Endothelial cell of umbilical vein (primary cell): ENCODE measurements around the gene MAP3K4. TPM values are rescaled to one million over a fixed set of nuclear protein-coding genes. Genes with fewer than 3 reads are reported as not detected.

Source experiments
- BruUV-seq: library from RNA; stranded (reverse); fragments of 400-500 nt; replicated peaks from 2 replicates; lab custom pipeline; 2021; lab: Mats Ljungman, UMichigan
- CTCF ChIA-PET: fragments of 300-600, 350-600 bp; sonication (Branson Sonifier 250); formaldehyde crosslinking; loops from one replicate; lab custom pipeline; 2021; ENCODE audit warnings: antibody characterized with exemption, inconsistent platforms; lab: Charles Lee
- POLR2A ChIA-PET: fragments of 300-600, 350-600 bp; sonication (Branson Sonifier 250); formaldehyde crosslinking; loops from one replicate; lab custom pipeline; 2021; ENCODE audit warnings: antibody characterized with exemption, inconsistent platforms; lab: Charles Lee
- DNase-seq: peaks from one replicate; pipeline ENCODE4 v3.0.0-alpha.2; 2011; ENCODE audit warnings: low read depth, low spot score
- FAIRE-seq: peaks from 2 replicates; lab custom pipeline; 2011; peaks lifted over from hg19 to GRCh38; lab: Jason Lieb, UNC
- H2AFZ ChIP-seq: 2 replicates; pipeline ENCODE4 v1.6.0; 2012; ENCODE audit warnings: low read depth, low read length, control low read depth, inconsistent platforms
- H3K27ac ChIP-seq: 2 replicates; pipeline ENCODE4 v1.5.1; 2011; ENCODE audit warnings: low read depth, mild to moderate bottlenecking, control low read depth, low read length, moderate library complexity; ENCODE audit not compliant: insufficient read depth
- H3K27me3 ChIP-seq, 2 experiments: 2 replicates each; pipeline versions ENCODE4 v1.6.0 to v1.6.1; 2011; ENCODE audit warnings: low read length in 2 of 2, mixed read lengths in 1 of 2; ENCODE audit not compliant: control insufficient read depth in 2 of 2, insufficient read depth in 2 of 2
- H3K36me3 ChIP-seq, 2 experiments: 2 replicates in 1 of 2; 3 replicates in 1 of 2; pipeline ENCODE4 v1.5.1; 2011; ENCODE audit warnings: low read length in 2 of 2, mild to moderate bottlenecking in 1 of 2, moderate library complexity in 1 of 2; ENCODE audit not compliant: control insufficient read depth in 2 of 2, insufficient read depth in 2 of 2; ENCODE audit errors: extremely low read depth in 1 of 2
- H3K4me1 ChIP-seq: 3 replicates; pipeline ENCODE4 v1.5.1; 2011; ENCODE audit warnings: mild to moderate bottlenecking, low read length; ENCODE audit not compliant: control insufficient read depth, insufficient read depth; ENCODE audit errors: extremely low read depth
- H3K4me2 ChIP-seq: 2 replicates; pipeline ENCODE4 v1.6.1; 2011; ENCODE audit warnings: low read length, control low read depth, mixed read lengths; ENCODE audit not compliant: insufficient read depth
- H3K4me3 ChIP-seq, 3 experiments: fragments of 200-600 bp in 1 of 3; sonication (generic), shearing (Covaris generic) in 1 of 3; replicated peaks in 1 of 3; 2 replicates each; pipeline ENCODE4 v1.5.1; 2011 to 2016; ENCODE audit warnings: control low read depth in 3 of 3, low read length in 3 of 3, mild to moderate bottlenecking in 2 of 3, inconsistent platforms in 1 of 3, low read depth in 1 of 3, moderate library complexity in 1 of 3; ENCODE audit not compliant: insufficient read depth in 1 of 3
- H3K79me2 ChIP-seq: 2 replicates; pipeline ENCODE4 v1.6.0; 2012; ENCODE audit warnings: low read length, inconsistent platforms; ENCODE audit not compliant: control insufficient read depth, insufficient read depth
- H3K9ac ChIP-seq: replicated peaks from 2 replicates; pipeline ENCODE3; 2011; ENCODE audit warnings: low read length, control low read depth; ENCODE audit not compliant: insufficient read depth; ENCODE audit errors: extremely low read depth
- H3K9me1 ChIP-seq: replicated peaks from 3 replicates; pipeline ENCODE4 v1.6.0; 2011; ENCODE audit warnings: mild to moderate bottlenecking, low read length; ENCODE audit not compliant: control insufficient read depth, insufficient read depth; ENCODE audit errors: extremely low read depth
- H3K9me3 ChIP-seq: replicated peaks from 2 replicates; pipeline ENCODE4 v1.5.1; 2012; ENCODE audit warnings: low read length, inconsistent platforms; ENCODE audit not compliant: control insufficient read depth, insufficient read depth
- H4K20me1 ChIP-seq: replicated peaks from 2 replicates; pipeline ENCODE3; 2011; ENCODE audit warnings: mild to moderate bottlenecking, low read length; ENCODE audit not compliant: control insufficient read depth, insufficient read depth; ENCODE audit errors: extremely low read depth
- GATA2 ChIP-seq: IDR thresholded peaks from 2 replicates; pipeline ENCODE4 v1.7.0; 2011; ENCODE audit warnings: low read depth, mild to moderate bottlenecking, moderate library complexity, mixed read lengths, low read length; ENCODE audit not compliant: insufficient read length, insufficient read depth
- dilution Hi-C: fragments of 300-500 bp; cut with MboI; formaldehyde crosslinking; loops from one replicate; pipeline ENCODE4 v1.15.0; 2019; ENCODE audit warnings: low sequenced_read_pairs; ENCODE audit not compliant: extremely low pct_ligation_motif_present
- intact Hi-C: fragments of 100-400 bp; cut with micrococcal nuclease; formaldehyde crosslinking; loops from one replicate; pipeline ENCODE4 v1.10.0; 2022
- polyA plus RNA-seq, 4 experiments: library from polyadenylated mRNA; depleted of rRNA in 3 of 4; stranded (reverse) in 3 of 4; unstranded in 1 of 4; fragments of >200 nt; gene quantifications; 2 replicates each; pipeline versions ENCODE4 v1.2.1 to v1.2.3, GENCODE V29; 2011 to 2012; ENCODE audit warnings: missing spikeins in 1 of 4
- total RNA-seq: library from RNA; stranded (reverse); gene quantifications from 2 replicates; pipeline ENCODE4 v1.2.3, GENCODE V29; 2021
- TF ChIP-seq, protein P1 (sequence below), 2 donors: IDR thresholded peaks; 1 replicate in 1 of 2; 2 replicates in 1 of 2; pipeline ENCODE4 v1.5.1; 2011; ENCODE audit warnings: low read length in 2 of 2, mild to moderate bottlenecking in 2 of 2, moderate library complexity in 2 of 2, control low read depth in 1 of 2, inconsistent platforms in 1 of 2, low read depth in 1 of 2; ENCODE audit not compliant: insufficient read depth in 1 of 2; ENCODE audit errors: extremely low read depth in 1 of 2

MAP3K4 gene
- total and polyA plus RNA-seq, 2 donors (not counting 3 experiments of a cell fraction or from before 2014, with no cell fraction given): 10.8 to 42.3 TPM

DNA sequence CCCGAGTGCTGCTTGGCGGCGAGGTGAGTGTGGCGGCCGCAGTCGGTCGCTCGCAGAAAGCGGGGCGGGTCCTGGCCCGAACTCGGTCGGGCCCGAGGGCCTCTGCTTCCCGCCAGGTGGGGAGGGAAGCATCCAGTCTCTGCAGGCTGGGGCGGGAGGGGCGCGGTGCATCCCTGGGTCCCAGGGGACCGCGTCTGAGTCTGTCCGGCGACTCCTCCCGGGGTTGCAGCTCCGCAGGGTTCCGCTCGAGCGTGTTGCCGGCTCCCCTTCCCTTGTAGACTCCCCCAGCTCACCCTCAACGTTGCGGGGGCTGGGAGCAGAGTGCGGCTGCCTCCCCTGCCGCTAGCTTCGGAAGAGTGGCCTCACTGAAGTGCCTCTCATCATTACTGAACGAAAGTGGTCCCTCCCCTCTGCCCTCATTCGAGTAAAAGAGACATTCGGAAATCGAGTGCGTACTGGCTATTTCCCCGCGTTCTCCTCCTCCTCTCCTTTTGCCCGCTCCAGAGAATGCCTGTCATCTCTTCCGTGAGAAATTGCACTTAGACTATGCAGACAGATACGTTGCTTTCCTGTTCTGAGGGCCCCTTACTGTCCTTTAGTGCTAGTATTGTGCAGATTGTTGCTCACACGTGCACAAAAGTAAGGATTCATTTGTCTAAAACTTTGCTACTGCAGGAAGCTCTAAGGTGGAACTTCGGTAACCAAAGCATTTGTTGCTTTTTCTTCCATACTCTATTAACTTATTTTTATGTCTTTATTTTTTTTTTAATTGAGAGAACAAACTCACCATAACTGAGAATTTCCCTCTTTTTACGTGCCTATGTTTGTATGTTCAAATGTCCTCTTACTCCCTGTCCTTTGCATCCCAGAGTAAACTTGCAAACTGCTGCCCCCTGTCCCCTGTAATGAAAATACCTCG lies 751 bp downstream of the MAP3K4 start:
- dilution Hi-C loops (no loop called here), intact Hi-C loops (loop anchor here (1.0 to 2.0 kb wide), 3 partner anchors 20 to 382 kb away; no protein-coding TSS in a partner anchor)
- ChIA-PET CTCF (interaction anchor here (0.6 to 4.4 kb wide), 21 partner anchors 9 to 473 kb away, joined by 3 to 41 read pairs (median 3); partner anchors contain the start of gene AGPAT4), POLR2A (interaction anchor here (0.6 to 0.8 kb wide), 3 partner anchors 19 to 282 kb away, joined by 3 read pairs; partner anchors contain the start of gene AGPAT4)
- Histone ChIP-seq H3K27me3 (no peaks in the 10 kb centered on the region), H3K4me2 (peak overlapping the region; percentile 90), H2AFZ (peak overlapping the region; percentile 94), H3K27ac (peak overlapping the region; percentile 49), H4K20me1 (peaks cover 4% of the 10 kb centered on the region), H3K9me1 (no peaks in the 10 kb centered on the region), H3K36me3 (no peaks in the 10 kb centered on the region), H3K9me3 (no peaks in the 10 kb centered on the region), H3K9ac (peak overlapping the region; percentile 71), H3K4me1 (peaks cover 14% of the 10 kb centered on the region), H3K79me2 (peaks cover 50% of the 10 kb centered on the region), H3K4me3 (peak overlapping the region; percentile 80 to 88 (median 80))
- BruUV-seq: no TSS peak
- peak; percentile 77 for FAIRE-seq
- DNase-seq: peak; percentile 78
- no peak for TF ChIP-seq GATA2
- TF ChIP-seq, protein P1, sequence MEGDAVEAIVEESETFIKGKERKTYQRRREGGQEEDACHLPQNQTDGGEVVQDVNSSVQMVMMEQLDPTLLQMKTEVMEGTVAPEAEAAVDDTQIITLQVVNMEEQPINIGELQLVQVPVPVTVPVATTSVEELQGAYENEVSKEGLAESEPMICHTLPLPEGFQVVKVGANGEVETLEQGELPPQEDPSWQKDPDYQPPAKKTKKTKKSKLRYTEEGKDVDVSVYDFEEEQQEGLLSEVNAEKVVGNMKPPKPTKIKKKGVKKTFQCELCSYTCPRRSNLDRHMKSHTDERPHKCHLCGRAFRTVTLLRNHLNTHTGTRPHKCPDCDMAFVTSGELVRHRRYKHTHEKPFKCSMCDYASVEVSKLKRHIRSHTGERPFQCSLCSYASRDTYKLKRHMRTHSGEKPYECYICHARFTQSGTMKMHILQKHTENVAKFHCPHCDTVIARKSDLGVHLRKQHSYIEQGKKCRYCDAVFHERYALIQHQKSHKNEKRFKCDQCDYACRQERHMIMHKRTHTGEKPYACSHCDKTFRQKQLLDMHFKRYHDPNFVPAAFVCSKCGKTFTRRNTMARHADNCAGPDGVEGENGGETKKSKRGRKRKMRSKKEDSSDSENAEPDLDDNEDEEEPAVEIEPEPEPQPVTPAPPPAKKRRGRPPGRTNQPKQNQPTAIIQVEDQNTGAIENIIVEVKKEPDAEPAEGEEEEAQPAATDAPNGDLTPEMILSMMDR (IDR thresholded peaks at IDR 0.05; ENCODE audit: extremely low read depth in 1 of 2, insufficient read depth in 1 of 2, low read depth in 1 of 2, low read length in 2 of 2): peak; percentile 43 to 66
